Measurements from ENCODE around the gene ALOX15. TPM values are rescaled to one million over a fixed set of nuclear protein-coding genes. Genes with fewer than 3 reads are reported as not detected.
A peak's percentile ranks its signal among the peaks of the same experiment; 100 is the strongest.
"Not testable (repeated sequence)": the region's sequence is repeated elsewhere in the genome, so short reads cannot be mapped to it uniquely, and the experiment has no call there.

Gene ALOX15
- total and polyA plus RNA-seq, 4 donors, result not detected

DNA sequence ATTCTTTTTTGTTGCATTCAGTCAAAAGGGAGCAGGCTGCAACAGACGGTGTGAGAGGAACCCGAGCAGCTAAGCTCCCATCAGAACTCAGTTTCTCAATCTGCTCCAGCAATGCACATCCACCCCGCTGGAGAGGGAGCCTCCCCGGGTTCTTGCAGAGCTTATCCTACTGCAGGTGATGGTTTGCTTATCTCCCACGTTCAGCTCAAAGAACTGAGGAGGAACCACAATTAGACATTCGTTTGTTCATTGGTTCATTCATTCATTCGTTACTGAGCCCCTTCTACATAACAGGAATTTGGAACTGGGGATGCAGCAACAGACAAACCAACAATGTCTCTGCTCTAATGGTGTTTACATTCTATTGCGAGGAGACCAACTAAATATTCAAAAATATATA is 22.2 kb upstream of the ALOX15 start:
- no peak overlapping the region for H3K4me3 ChIP-seq (ENCODE audit: low read length in 2 of 2)
- no peaks in the 10 kb centered on the region for H3K4me1 ChIP-seq (ENCODE audit: control insufficient read depth in 1 of 2, insufficient read depth in 2 of 2, low read length in 2 of 2)
- ATAC-seq (ENCODE audit: low FRiP score) (no peak), DNase-seq (no peak)
- no peaks in the 10 kb centered on the region for H3K36me3 ChIP-seq (ENCODE audit: control insufficient read depth in 1 of 2, insufficient read depth in 2 of 2, low read length in 1 of 2)
- no peaks in the 10 kb centered on the region for H3K27me3 ChIP-seq (ENCODE audit: control insufficient read depth in 1 of 2, insufficient read depth in 2 of 2, low read length in 1 of 2)
- no peaks in the 10 kb centered on the region for H3K9me3 ChIP-seq (ENCODE audit: control insufficient read depth, low read length)
- intact Hi-C loops (cut with DNase I), result no loop called here
- no peak overlapping the region for H3K27ac ChIP-seq (ENCODE audit: low read depth in 1 of 2, low read length in 2 of 2)
- 76 to 80% methylated on average over 8 of the region's 8 CpGs for WGBS, 2 donors

DNA sequence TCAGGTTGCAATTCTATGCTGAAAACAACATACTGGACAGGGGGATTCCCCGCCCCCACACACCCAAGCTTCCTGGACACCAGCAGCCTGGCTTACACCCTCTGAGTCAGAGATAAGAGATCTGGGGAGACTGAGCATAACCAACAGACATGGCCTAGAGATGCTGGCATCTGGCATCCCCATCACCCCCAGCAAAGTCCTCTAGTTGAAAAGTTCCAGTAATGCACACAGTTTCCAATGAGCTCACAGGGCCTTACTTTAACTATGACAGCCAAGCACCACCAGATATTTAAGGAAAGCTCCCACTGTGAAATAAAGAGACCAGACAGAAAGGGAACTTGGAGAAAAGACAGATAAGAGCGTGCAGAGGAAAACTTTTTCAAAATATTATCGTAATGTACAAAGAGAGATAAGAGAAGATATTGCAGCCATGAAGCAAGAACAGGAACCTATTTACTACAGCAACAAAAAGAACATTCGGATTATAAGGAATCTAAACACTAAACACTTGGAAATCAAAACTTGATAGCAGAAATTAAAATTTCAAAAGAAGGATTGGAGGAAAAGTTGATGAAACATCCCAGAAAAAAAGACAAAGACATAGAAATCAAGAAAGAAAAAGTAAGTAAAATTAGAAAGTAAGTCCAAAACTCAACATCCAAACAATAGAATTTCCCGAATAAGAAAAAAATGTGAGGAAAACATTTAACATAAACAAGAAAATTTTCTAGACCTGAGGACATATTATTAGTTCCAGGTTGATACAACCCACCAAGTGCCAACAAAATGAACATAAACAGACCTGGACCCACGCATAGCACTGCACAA is 17.2 kb upstream of the ALOX15 start:
- no peaks in the 10 kb centered on the region for H3K4me1 ChIP-seq (ENCODE audit: control insufficient read depth in 1 of 2, insufficient read depth in 2 of 2, low read length in 2 of 2)
- no peaks in the 10 kb centered on the region for H3K36me3 ChIP-seq (ENCODE audit: control insufficient read depth in 1 of 2, insufficient read depth in 2 of 2, low read length in 1 of 2)
- H3K27ac ChIP-seq (ENCODE audit: low read depth in 1 of 2, low read length in 2 of 2), result no peak overlapping the region
- DNase-seq (no peak), ATAC-seq (ENCODE audit: low FRiP score) (no peak)
- no peak overlapping the region for H3K4me3 ChIP-seq (ENCODE audit: low read length in 2 of 2)
- no peaks in the 10 kb centered on the region for H3K9me3 ChIP-seq (ENCODE audit: control insufficient read depth, low read length)
- WGBS, 2 donors, result 55% methylated on average over 6 of the region's 6 CpGs
- H3K27me3 ChIP-seq (ENCODE audit: control insufficient read depth in 1 of 2, insufficient read depth in 2 of 2, low read length in 1 of 2), result no peaks in the 10 kb centered on the region
- intact Hi-C loops (cut with DNase I), result no loop called here

DNA sequence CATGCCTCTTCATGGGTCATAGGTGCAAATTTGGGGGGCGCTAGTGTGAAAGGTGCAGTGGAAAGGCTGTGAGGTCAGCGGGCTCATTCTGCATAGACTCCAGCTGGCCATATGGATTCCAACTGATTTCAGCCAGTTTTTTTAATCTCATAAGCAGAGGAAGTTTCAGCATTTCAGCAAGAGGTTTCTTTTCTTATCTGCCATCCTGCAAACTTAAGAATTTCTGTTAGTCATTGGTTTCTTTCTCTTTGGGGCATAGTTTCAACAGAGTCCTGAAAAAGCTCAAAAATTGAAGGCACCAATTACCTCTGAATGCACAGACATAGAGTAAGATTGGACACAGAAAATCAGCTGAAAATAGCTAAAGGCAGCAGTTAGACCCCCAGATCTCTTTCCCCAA is 16.2 kb upstream of the ALOX15 start:
- no peak for ATAC-seq (ENCODE audit: low FRiP score)

DNA sequence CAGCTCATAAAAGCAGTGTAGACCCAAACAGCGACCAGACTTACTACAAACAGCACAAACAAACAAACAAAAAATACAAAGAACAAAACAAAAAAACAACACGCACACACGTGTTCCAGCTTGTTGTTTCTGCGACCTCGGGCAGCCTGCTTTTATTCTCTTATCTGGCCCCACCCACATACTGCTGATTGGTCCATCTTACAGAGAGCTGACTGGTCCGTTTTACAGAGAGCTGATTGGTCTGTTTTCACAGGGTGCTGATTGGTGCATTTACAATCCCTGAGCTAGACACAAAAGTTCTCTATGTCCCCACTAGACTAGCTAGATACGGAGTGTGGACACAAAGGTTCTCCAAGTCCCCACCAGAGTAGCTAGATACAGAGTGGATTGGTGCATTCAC is 14.5 kb upstream of the ALOX15 start:
- H3K4me3 ChIP-seq (ENCODE audit: low read length in 2 of 2); H3K36me3 ChIP-seq (ENCODE audit: control insufficient read depth in 1 of 2, insufficient read depth in 2 of 2, low read length in 1 of 2); intact Hi-C loops (cut with DNase I); H3K9me3 ChIP-seq (ENCODE audit: control insufficient read depth, low read length); H3K4me1 ChIP-seq (ENCODE audit: control insufficient read depth in 1 of 2, insufficient read depth in 2 of 2, low read length in 2 of 2); H3K27me3 ChIP-seq (ENCODE audit: control insufficient read depth in 1 of 2, insufficient read depth in 2 of 2, low read length in 1 of 2); ATAC-seq (ENCODE audit: low FRiP score); H3K27ac ChIP-seq (ENCODE audit: low read depth in 1 of 2, low read length in 2 of 2); DNase-seq: not testable (repeated sequence)
- WGBS, 2 donors, result 87 to 89% methylated on average over 7 of the region's 7 CpGs

More for the DNA sequence above, 16.2 kb upstream of the ALOX15 start:
- Histone ChIP-seq H3K27me3 (ENCODE audit: control insufficient read depth in 1 of 2, insufficient read depth in 2 of 2, low read length in 1 of 2) (no peaks in the 10 kb centered on the region), H3K4me1 (ENCODE audit: control insufficient read depth in 1 of 2, insufficient read depth in 2 of 2, low read length in 2 of 2) (no peaks in the 10 kb centered on the region), H3K9me3 (ENCODE audit: control insufficient read depth, low read length) (no peaks in the 10 kb centered on the region), H3K4me3 (ENCODE audit: low read length in 2 of 2) (no peak overlapping the region), H3K27ac (ENCODE audit: low read depth in 1 of 2, low read length in 2 of 2) (no peak overlapping the region), H3K36me3 (ENCODE audit: control insufficient read depth in 1 of 2, insufficient read depth in 2 of 2, low read length in 1 of 2) (no peaks in the 10 kb centered on the region)
- 78 to 83% methylated on average over 2 of the region's 2 CpGs for WGBS, 2 donors
- intact Hi-C loops (cut with DNase I), result no loop called here
- DNase-seq, result no peak

DNA sequence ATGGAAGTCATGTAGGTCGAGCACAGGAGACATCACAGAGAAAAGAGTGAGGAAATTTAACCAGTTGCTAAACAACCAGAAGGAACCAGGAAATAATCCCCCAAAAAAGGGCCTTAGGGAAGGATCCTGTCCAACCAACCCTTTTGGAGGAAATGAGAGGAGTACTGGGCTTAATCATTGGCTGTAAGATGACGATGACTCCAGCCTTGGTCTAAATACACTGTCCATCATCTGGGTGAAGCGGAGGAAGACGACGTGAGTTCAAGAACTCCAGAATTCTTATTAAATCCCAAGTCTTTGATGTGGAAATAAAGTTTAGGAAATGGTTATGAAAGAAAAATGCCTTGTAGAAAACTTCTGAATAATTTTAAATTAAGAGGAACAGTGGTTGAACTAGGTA is 11.5 kb upstream of the ALOX15 start:
- H3K4me1 ChIP-seq (ENCODE audit: control insufficient read depth in 1 of 2, insufficient read depth in 2 of 2, low read length in 2 of 2), result no peaks in the 10 kb centered on the region
- H3K9me3 ChIP-seq (ENCODE audit: control insufficient read depth, low read length), result no peaks in the 10 kb centered on the region
- 50 to 57% methylated on average over 5 of the region's 5 CpGs for WGBS, 2 donors
- ATAC-seq (ENCODE audit: low FRiP score) (no peak), DNase-seq (no peak)
- H3K27me3 ChIP-seq (ENCODE audit: control insufficient read depth in 1 of 2, insufficient read depth in 2 of 2, low read length in 1 of 2), result no peaks in the 10 kb centered on the region
- H3K36me3 ChIP-seq (ENCODE audit: control insufficient read depth in 1 of 2, insufficient read depth in 2 of 2, low read length in 1 of 2), result no peaks in the 10 kb centered on the region
- intact Hi-C loops (cut with DNase I), result no loop called here
- no peak overlapping the region for H3K27ac ChIP-seq (ENCODE audit: low read depth in 1 of 2, low read length in 2 of 2)
- H3K4me3 ChIP-seq (ENCODE audit: low read length in 2 of 2), result no peak overlapping the region

DNA sequence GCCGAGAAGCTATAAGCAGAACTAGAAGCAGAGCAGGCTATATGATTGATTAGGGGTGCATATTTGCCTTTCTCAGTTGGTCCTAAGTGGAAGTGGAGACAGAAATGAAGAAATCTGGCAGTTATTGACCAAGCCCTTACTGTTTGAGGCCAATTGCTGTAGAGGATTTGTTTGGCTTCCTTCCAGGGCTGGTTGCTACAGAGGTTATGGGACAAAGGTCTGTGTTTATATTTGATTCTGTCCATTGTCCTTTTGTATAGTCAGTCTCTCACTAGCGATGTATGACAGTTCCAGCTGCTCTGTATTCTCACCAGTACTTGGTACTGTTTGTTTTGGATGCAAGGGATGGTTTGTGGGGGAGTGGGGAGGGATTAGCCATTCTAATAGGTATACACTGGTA is 7.3 kb upstream of the ALOX15 start:
- intact Hi-C loops (cut with DNase I), result no loop called here
- WGBS, 2 donors, result 51 to 52% methylated on average over 2 of the region's 2 CpGs
- Histone ChIP-seq H3K27ac (ENCODE audit: low read depth in 1 of 2, low read length in 2 of 2) (no peak overlapping the region), H3K27me3 (ENCODE audit: control insufficient read depth in 1 of 2, insufficient read depth in 2 of 2, low read length in 1 of 2) (no peaks in the 10 kb centered on the region), H3K4me3 (ENCODE audit: low read length in 2 of 2) (no peak overlapping the region), H3K9me3 (ENCODE audit: control insufficient read depth, low read length) (no peaks in the 10 kb centered on the region), H3K36me3 (ENCODE audit: control insufficient read depth in 1 of 2, insufficient read depth in 2 of 2, low read length in 1 of 2) (no peaks in the 10 kb centered on the region), H3K4me1 (ENCODE audit: control insufficient read depth in 1 of 2, insufficient read depth in 2 of 2, low read length in 2 of 2) (no peaks in the 10 kb centered on the region)
- ATAC-seq (ENCODE audit: low FRiP score) (no peak), DNase-seq (no peak)

DNA sequence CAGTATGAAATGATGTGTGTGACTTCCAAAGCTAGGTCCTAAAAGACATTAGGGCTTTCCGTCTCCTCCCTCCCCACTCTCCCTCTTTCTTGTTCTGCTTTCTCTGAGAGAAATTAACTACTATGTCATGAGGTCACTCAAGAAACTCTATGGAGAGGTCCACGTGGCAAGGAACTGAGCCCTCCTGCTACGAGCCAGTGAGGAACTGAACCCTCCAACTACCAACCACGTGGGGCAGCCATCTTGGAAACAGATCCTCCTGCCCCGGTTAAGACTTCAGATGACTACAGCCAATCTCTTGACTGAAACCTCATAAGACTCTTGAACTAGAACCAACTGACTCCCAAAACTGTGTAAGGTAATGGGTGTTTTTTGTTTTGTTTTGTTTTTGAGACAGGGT is 4.2 kb upstream of the ALOX15 start:
- Histone ChIP-seq H3K27me3 (ENCODE audit: control insufficient read depth in 1 of 2, insufficient read depth in 2 of 2, low read length in 1 of 2) (no peaks in the 10 kb centered on the region), H3K27ac (ENCODE audit: low read depth in 1 of 2, low read length in 2 of 2) (no peak overlapping the region), H3K4me3 (ENCODE audit: low read length in 2 of 2) (no peak overlapping the region), H3K4me1 (ENCODE audit: control insufficient read depth in 1 of 2, insufficient read depth in 2 of 2, low read length in 2 of 2) (no peaks in the 10 kb centered on the region), H3K9me3 (ENCODE audit: control insufficient read depth, low read length) (no peaks in the 10 kb centered on the region), H3K36me3 (ENCODE audit: control insufficient read depth in 1 of 2, insufficient read depth in 2 of 2, low read length in 1 of 2) (no peaks in the 10 kb centered on the region)
- ATAC-seq (ENCODE audit: low FRiP score) (no peak), DNase-seq (peak in 1 of 2 donors; percentile 73)
- WGBS, 2 donors, result 71 to 73% methylated on average over 5 of the region's 5 CpGs
- intact Hi-C loops (cut with DNase I), result no loop called here

DNA sequence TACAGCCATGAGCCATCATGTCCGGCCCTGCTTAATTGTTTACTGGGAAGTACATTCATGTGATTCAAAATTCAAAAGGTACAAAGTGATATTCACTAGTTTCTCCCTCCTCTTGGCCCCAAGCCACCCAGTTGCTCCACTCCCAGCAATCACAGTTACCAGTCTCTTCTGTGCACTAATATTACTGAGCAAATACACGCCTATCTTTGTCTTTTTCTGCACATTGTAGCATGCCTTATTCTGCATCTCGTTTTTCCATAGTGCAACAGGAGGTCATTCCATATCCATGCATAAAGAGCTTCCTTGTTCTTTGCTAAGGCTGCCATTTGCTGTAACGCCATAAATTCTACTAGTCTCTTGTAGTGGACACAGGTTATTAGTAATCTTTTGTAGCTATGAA is 2.2 kb upstream of the ALOX15 start:
- 68 to 74% methylated on average over 4 of the region's 4 CpGs for WGBS, 2 donors
- Histone ChIP-seq H3K4me1 (ENCODE audit: control insufficient read depth in 1 of 2, insufficient read depth in 2 of 2, low read length in 2 of 2) (no peaks in the 10 kb centered on the region), H3K4me3 (ENCODE audit: low read length in 2 of 2) (no peak overlapping the region), H3K27ac (ENCODE audit: low read depth in 1 of 2, low read length in 2 of 2) (no peak overlapping the region), H3K9me3 (ENCODE audit: control insufficient read depth, low read length) (no peaks in the 10 kb centered on the region), H3K36me3 (ENCODE audit: control insufficient read depth in 1 of 2, insufficient read depth in 2 of 2, low read length in 1 of 2) (no peaks in the 10 kb centered on the region), H3K27me3 (ENCODE audit: control insufficient read depth in 1 of 2, insufficient read depth in 2 of 2, low read length in 1 of 2) (no peaks in the 10 kb centered on the region)
- ATAC-seq (ENCODE audit: low FRiP score) (no peak), DNase-seq (no peak)
- intact Hi-C loops (cut with DNase I), result no loop called here

DNA sequence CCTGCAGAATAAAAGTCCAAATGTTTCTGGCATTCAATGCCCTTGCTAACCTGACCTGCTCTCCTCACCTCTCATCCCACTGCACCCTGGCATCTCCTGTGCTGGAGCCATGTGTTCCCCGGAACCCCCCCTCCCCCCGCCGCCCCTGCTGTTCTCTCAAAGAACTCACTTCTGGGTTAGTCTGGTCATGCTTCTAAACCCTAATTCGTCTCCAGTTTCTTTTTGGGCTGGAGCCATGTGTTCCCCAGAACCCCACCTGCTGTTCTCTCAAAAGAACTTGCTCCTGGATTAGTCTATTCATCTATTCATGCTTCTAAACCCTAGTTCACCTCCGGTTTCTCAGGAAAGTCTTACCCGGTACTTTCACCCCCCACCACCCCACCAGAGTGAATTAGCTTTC is 808 bp upstream of the ALOX15 start:
- WGBS, 2 donors, result 14 to 19% methylated on average over 6 of the region's 6 CpGs
- DNase-seq (no peak), ATAC-seq (ENCODE audit: low FRiP score) (no peak)
- Histone ChIP-seq H3K4me3 (ENCODE audit: low read length in 2 of 2) (no peak overlapping the region), H3K27me3 (ENCODE audit: control insufficient read depth in 1 of 2, insufficient read depth in 2 of 2, low read length in 1 of 2) (no peaks in the 10 kb centered on the region), H3K36me3 (ENCODE audit: control insufficient read depth in 1 of 2, insufficient read depth in 2 of 2, low read length in 1 of 2) (no peaks in the 10 kb centered on the region), H3K27ac (ENCODE audit: low read depth in 1 of 2, low read length in 2 of 2) (no peak overlapping the region), H3K9me3 (ENCODE audit: control insufficient read depth, low read length) (no peaks in the 10 kb centered on the region), H3K4me1 (ENCODE audit: control insufficient read depth in 1 of 2, insufficient read depth in 2 of 2, low read length in 2 of 2) (no peaks in the 10 kb centered on the region)
- intact Hi-C loops (cut with DNase I), result no loop called here

Measured in aorta (tissue), 5 donors.